GM18951 (cell line): ENCODE data around the gene MTMR11.

ENCODE experiments used
- POLR2A ChIP-seq: IDR thresholded peaks from 4 replicates; pipeline ENCODE4 v1.6.1; 2011; ENCODE audit warnings: mild to moderate bottlenecking; ENCODE audit not compliant: insufficient read length, insufficient read depth; ENCODE audit errors: extremely low read depth
- in situ Hi-C: fragments of 300-500 bp; cut with MboI; formaldehyde crosslinking; loops from one replicate; pipeline ENCODE4 v1.12.0; 2022; ENCODE audit warnings: low sequenced_read_pairs, mixed read lengths, inconsistent platforms; ENCODE audit not compliant: unreplicated experiment

Gene MTMR11

GRCh38 chr1:149883598-149884247 is 53.0 kb downstream of the MTMR11 start:
- in situ Hi-C loops, result no loop called here
- TF ChIP-seq POLR2A, result no peak

- no peak for TF ChIP-seq POLR2A
- in situ Hi-C loops, result no loop called here
Measured at GRCh38 chr1:149881876-149882275, 54.8 kb downstream of the MTMR11 start.

DNA sequence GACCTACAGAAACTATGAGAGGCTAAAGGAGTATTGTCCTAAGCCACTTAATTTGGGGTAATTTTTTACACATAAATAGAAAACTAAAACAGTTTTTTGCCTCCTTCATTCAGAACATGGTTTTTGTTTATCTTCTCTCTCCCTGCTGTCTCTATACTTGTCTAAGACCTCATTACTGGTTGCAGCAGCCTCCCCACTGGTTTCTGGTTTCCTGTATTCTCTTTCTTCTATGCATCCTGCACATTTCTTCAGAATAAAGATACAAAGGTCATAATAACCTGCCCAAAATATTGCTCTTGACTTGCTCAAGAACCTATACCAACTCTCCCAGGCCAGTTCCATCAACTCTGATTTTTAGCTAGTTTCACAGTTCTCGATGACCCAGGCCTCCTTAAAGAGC is 57.1 kb downstream of the MTMR11 start:
- TF ChIP-seq POLR2A, result no peak
- in situ Hi-C loops, result no loop called here
